GM19035 (cell line): ENCODE data around the gene MOB1B.
"Not testable (repeated sequence)": the region's sequence is repeated elsewhere in the genome, so short reads cannot be mapped to it uniquely, and the experiment has no call there.

Source experiments
- ATAC-seq: cut with Tn5 transposase; IDR thresholded peaks from one replicate; pipeline ENCODE4 v1.9.1; 2021; ENCODE audit not compliant: unreplicated experiment

The MOB1B gene

GRCh38 chr4:70948665-70949260, 46.6 kb downstream of the MOB1B start:
- ATAC-seq, result no peak

GRCh38 chr4:70954032-70954431, 51.9 kb downstream of the MOB1B start:
- no peak for ATAC-seq

GRCh38 chr4:70956549-70957210, 54.5 kb downstream of the MOB1B start:
- ATAC-seq, result no peak

- no peak for ATAC-seq
Measured at GRCh38 chr4:70958681-70959080, 56.5 kb downstream of the MOB1B start.

- no peak for ATAC-seq
Measured at GRCh38 chr4:70969076-70969475, 66.9 kb downstream of the MOB1B start.

GRCh38 chr4:70976252-70976651, 74.1 kb downstream of the MOB1B start:
- ATAC-seq, result no peak

- no peak for ATAC-seq
Measured at GRCh38 chr4:70979445-70980008, 77.4 kb downstream of the MOB1B start.

- ATAC-seq, result no peak
Measured at GRCh38 chr4:70980196-70980595, 78.0 kb downstream of the MOB1B start.

GRCh38 chr4:70984106-70984505, 81.9 kb downstream of the MOB1B start:
- ATAC-seq, result no peak

GRCh38 chr4:70984589-70984988, 82.4 kb downstream of the MOB1B start:
- no peak for ATAC-seq

- no peak for ATAC-seq
Measured at GRCh38 chr4:70991596-70991995, 89.4 kb downstream of the MOB1B start.

GRCh38 chr4:70992391-70992881, 90.3 kb downstream of the MOB1B start:
- ATAC-seq, result no peak

- peak; percentile 77 for ATAC-seq
Measured at GRCh38 chr4:70993181-70994068, 91.3 kb downstream of the MOB1B start, which contains the start of gene DCK. TSS of gene DCK (plus strand) at chr4:70993649. CDS start at chr4:70993836, 187 bp downstream.

- ATAC-seq, result no peak
Measured at GRCh38 chr4:70994069-70994366, 91.8 kb downstream of the MOB1B start.

- ATAC-seq, result peak; percentile 41
Measured at GRCh38 chr4:70994387-70995099, 92.4 kb downstream of the MOB1B start.

GRCh38 chr4:70996018-70996360, 93.8 kb downstream of the MOB1B start:
- no peak for ATAC-seq

- no peak for ATAC-seq
Measured at GRCh38 chr4:70997036-70997435, 94.9 kb downstream of the MOB1B start.

- no peak for ATAC-seq
Measured at GRCh38 chr4:70997546-70997945, 95.4 kb downstream of the MOB1B start.

GRCh38 chr4:70999639-71000038, 97.5 kb downstream of the MOB1B start:
- ATAC-seq, result not testable (repeated sequence)

- not testable (repeated sequence) for ATAC-seq
Measured at GRCh38 chr4:71001363-71001762, 99.2 kb downstream of the MOB1B start.

- ATAC-seq, result peak; percentile 42
Measured at GRCh38 chr4:71004281-71004851, 102.2 kb downstream of the MOB1B start.
